Mucosa of descending colon (tissue), 3 donors: Measurements from ENCODE around the gene PCBD1. TPM values are rescaled to one million over a fixed set of nuclear protein-coding genes. Genes with fewer than 3 reads are reported as not detected.

ENCODE experiments used
- ATAC-seq: fragments of 200-7000 bp; cut with Tn5 transposase; one replicate; pipeline ENCODE4 v1.9.1; 2020; ENCODE audit warnings: mild to moderate bottlenecking, moderate library complexity
- DNase-seq, 3 donors: peaks; one replicate each; pipeline ENCODE4 v3.0.0-alpha.2; 2020
- H3K36me3 ChIP-seq: fragments of 200-600 bp; one replicate; pipeline ENCODE4 v1.8.0; 2021; ENCODE audit warnings: low read depth, mild to moderate bottlenecking
- H3K4me1 ChIP-seq: fragments of 200-600 bp; one replicate; pipeline ENCODE4 v1.8.0; 2021; ENCODE audit warnings: low read depth, mild to moderate bottlenecking
- H3K4me3 ChIP-seq: fragments of 200-600 bp; one replicate; pipeline ENCODE4 v1.8.0; 2021; ENCODE audit warnings: mild to moderate bottlenecking
- H3K9me3 ChIP-seq: fragments of 200-600 bp; one replicate; pipeline ENCODE4 v1.8.0; 2021; ENCODE audit warnings: mild to moderate bottlenecking
- intact Hi-C, 2 donors: fragments of 100-400 bp; cut with DNase I in 1 of 2; cut with micrococcal nuclease in 1 of 2; formaldehyde crosslinking; loops; one replicate each; pipeline versions ENCODE4 v1.11.0 to v1.11.1; 2022; cut with DNase I, micrococcal nuclease
- total RNA-seq, 3 donors: library from RNA; stranded (reverse); fragmentation: NEBNext Ultra II Directional in 2 of 3; extraction: Animal tissue kit (Norgen Biotek cat#: 25700) in 2 of 3; gene quantifications; one replicate each; pipeline versions ENCODE4 v1.2.1 to v1.2.4, GENCODE V29; 2021 to 2023
- TF ChIP-seq, protein P1 (sequence below): fragments of 200-600 bp; IDR thresholded peaks from one replicate; pipeline ENCODE4 v1.8.0; 2022; ENCODE audit warnings: antibody characterized with exemption, mild to moderate bottlenecking
- donor health status: DM: no; HTN: no; CAD: no; lungs with moderate emphysema.
- donor health status: DM: no; HTN: no; CAD: no.
- donor health status: DM: no; HTN: yes; CAD: no.

PCBD1 gene
- total RNA-seq, 3 donors from 2014 or later, result 81.4 to 86.8 (median 86.7) TPM

GRCh38 chr10:70915806-70916205, 27.4 kb upstream of the PCBD1 start:
- DNase-seq, result peak in 1 of 3 donors; percentile 2
- Histone ChIP-seq H3K4me1 (no peaks in the 10 kb centered on the region), H3K4me3 (no peak overlapping the region), H3K9me3 (no peaks in the 10 kb centered on the region), H3K36me3 (no peaks in the 10 kb centered on the region)
- TF ChIP-seq, protein P1, sequence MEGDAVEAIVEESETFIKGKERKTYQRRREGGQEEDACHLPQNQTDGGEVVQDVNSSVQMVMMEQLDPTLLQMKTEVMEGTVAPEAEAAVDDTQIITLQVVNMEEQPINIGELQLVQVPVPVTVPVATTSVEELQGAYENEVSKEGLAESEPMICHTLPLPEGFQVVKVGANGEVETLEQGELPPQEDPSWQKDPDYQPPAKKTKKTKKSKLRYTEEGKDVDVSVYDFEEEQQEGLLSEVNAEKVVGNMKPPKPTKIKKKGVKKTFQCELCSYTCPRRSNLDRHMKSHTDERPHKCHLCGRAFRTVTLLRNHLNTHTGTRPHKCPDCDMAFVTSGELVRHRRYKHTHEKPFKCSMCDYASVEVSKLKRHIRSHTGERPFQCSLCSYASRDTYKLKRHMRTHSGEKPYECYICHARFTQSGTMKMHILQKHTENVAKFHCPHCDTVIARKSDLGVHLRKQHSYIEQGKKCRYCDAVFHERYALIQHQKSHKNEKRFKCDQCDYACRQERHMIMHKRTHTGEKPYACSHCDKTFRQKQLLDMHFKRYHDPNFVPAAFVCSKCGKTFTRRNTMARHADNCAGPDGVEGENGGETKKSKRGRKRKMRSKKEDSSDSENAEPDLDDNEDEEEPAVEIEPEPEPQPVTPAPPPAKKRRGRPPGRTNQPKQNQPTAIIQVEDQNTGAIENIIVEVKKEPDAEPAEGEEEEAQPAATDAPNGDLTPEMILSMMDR, result no peak
- intact Hi-C loops, result no loop called here
- no peak for ATAC-seq

DNA sequence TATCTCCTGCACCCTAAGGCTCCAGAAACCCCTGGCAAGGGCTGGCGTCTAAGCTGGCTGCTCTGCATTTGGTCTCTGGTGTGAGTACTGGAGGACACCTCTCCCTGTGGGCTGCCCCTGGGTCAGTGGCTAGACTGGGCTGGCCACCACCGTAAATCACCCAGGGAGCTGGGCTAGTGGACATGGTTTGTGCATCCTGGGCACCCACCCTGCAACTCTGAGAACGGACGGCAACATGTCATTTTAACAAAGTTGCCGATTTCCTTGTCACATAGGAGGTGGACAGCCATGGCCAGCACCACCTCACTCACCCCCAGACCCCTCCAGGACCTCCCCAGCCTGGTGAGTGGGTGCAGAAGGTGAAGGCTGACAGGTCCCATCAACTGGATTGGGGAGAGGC, 26.8 kb upstream of the PCBD1 start:
- H3K4me3 ChIP-seq, result no peak overlapping the region
- intact Hi-C loops, result no loop called here
- H3K4me1 ChIP-seq, result no peaks in the 10 kb centered on the region
- H3K9me3 ChIP-seq, result no peaks in the 10 kb centered on the region
- TF ChIP-seq, protein P1, result no peak
- no peaks in the 10 kb centered on the region for H3K36me3 ChIP-seq
- no peak for ATAC-seq
- DNase-seq, result peak in 2 of 3 donors; percentile 8 to 30

DNA sequence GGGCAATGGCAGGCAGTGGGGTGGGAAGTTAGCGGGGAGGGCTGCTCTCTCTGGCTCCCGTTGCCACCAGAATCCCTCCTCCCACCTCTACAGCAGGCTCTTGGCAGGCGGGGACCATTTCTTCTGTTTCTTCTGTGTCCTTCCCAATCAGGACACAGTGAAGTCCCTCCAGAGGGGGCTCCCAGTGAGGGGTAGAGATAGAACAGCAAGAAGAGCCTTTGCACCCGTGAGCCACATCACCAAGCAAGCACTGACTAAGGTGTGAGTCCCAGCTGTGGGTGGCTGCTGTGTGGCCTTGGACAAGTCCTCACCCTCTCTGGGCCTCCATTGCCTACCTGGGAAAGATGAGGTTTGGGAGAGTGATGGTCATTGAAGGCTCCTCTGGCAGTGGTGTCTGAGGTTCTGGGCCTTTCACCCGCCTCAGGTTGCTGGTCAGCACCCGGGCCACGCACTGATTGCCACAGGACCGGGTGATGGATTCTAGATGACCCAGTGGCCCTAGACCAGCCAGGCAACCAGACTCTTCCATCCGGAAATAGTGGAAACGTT, 26.0 kb upstream of the PCBD1 start:
- intact Hi-C loops, result no loop called here
- no peak for ATAC-seq

GRCh38 chr10:70913893-70914240, 25.5 kb upstream of the PCBD1 start:
- no peak overlapping the region for H3K4me3 ChIP-seq
- TF ChIP-seq, protein P1, result no peak
- ATAC-seq, result no peak
- intact Hi-C loops, result no loop called here
- no peak for DNase-seq
- no peaks in the 10 kb centered on the region for H3K4me1 ChIP-seq
- no peaks in the 10 kb centered on the region for H3K9me3 ChIP-seq
- no peaks in the 10 kb centered on the region for H3K36me3 ChIP-seq

More for the DNA sequence above, 26.0 kb upstream of the PCBD1 start:
- H3K36me3 ChIP-seq, result no peaks in the 10 kb centered on the region
- H3K4me3 ChIP-seq, result no peak overlapping the region
- peak in 1 of 3 donors; percentile 12 for DNase-seq
- no peaks in the 10 kb centered on the region for H3K4me1 ChIP-seq
- H3K9me3 ChIP-seq, result no peaks in the 10 kb centered on the region
- TF ChIP-seq, protein P1, result no peak

DNA sequence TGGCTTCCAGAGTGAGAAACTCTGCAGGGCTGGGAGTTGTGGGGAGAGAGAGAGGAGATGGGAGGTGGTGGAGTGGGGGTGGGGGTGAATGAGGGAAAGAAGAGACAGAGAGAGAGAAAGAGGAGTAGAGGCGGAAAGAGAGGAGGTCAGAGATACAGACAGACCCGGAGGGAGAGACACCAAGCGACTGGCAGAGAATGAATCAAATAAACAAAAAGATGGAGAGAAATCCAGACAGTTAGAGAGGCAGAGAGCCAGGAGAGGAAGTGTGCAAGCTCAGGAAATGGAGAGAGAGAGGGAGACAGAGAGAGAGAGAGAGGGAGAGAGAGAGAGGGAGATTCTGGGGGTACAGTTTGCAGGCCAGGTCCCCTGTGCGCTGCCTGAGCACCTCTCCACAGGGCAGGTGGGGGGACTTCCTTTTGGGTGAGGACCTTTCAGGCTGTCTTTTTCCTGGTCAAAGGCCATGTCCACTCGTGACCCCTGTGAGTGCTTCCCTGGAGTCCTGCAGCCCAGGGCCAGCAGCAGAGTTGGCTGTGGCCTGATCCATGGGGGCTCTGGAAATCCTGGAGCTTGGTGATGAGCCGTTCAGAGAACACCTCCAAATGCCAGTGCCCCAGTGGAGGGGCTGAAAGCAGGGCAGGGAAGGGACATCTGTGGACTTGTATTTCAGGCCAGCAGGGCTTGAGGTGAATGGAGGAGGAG, 25.0 kb upstream of the PCBD1 start:
- no peaks in the 10 kb centered on the region for H3K36me3 ChIP-seq
- intact Hi-C loops, result no loop called here
- H3K4me1 ChIP-seq, result no peaks in the 10 kb centered on the region
- H3K9me3 ChIP-seq, result no peaks in the 10 kb centered on the region
- TF ChIP-seq, protein P1, result no peak
- DNase-seq (peak in 1 of 3 donors; percentile 27), ATAC-seq (no peak)
- no peak overlapping the region for H3K4me3 ChIP-seq
